ENCODE data around the gene PTP4A2.
"Not testable (repeated sequence)": the region's sequence is repeated elsewhere in the genome, so short reads cannot be mapped to it uniquely, and the experiment has no call there.

Gene PTP4A2

DNA sequence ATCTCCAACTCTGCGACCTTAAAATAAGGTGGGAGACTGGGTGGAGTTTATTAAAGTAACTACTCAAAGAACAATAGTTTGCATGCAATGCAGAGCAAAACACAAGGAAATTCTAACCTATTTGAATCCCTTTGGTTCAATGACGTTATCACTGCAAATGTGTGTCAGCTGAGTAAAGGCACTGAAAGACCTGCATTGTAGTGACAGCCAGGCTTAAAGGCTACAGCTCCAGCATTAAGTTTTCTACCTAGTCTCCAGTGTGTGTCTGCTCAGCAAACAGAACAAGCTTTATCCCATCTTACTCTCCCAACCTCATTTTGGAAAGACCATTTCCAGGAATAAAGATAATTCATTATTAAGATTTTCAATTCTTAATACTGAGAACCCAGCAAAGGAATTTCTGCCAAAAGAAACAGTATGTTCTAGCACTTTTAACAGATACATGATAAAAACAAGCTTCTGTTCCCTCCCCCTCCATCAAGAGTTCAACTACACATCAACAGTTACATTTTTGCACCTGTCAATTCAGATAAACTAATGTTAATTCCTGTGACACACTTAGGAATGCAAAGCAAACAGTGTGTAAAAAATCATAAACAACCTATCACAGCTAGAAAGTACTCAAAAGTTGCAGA lies 14.2 kb downstream of the PTP4A2 start:
- no peak for DNase-seq

DNA sequence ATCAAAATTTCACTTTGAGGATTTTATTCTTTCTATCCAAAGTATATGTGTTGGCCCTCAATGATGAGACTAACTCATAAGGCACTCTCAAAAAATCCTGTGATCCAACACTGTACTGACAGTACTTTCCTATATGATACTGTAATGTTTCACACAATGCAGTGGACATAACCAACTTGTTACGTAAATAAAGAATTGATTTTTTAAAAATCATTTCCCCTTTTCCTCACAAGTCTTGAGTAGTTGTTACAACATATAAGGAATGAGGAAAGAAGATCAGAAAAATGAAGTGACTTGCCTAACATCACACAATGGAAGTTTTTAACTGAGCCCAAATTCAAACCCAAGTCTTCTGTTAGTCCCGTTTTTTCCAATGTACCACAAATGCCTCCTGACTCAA lies 17.2 kb downstream of the PTP4A2 start:
- no peak for DNase-seq

DNA sequence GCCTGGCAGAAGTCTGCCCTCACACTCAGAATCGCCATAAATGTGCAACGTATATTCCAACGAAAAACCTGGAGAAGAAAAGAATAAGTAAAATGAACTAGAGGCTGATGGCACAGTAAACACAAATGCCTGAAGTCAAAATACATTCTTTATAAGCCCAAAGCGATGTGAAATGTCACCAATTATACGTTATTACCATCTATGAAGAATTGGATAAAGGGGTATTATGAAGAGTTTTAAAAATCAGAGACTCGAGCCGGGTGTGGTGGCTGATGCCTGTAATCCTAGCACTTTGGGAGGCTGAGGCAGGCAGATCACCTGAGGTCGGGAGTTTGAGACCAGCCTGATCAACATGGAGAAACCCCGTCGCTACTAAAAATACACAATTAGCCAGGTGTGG lies 18.6 kb downstream of the PTP4A2 start:
- no peak for DNase-seq

DNA sequence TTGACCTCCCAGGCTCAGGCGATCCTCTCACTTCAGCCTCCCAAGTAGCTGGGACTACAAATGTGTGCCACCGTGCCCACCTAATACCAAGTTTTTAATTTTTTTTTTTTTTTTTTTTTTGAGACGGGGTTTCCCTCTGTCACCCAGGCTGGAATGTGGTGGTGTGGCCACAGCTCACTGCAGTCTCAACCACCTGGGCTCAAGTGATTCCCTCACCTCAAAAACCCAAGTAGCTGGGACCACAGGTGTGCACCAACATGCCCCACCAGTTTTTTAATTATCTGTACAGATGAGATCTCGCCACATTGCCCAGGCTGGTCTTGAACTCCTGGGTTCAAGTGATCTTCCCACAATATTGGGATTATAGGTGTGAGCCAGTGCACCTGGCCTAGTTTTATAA lies 22.7 kb downstream of the PTP4A2 start:
- DNase-seq = no peak

DNA sequence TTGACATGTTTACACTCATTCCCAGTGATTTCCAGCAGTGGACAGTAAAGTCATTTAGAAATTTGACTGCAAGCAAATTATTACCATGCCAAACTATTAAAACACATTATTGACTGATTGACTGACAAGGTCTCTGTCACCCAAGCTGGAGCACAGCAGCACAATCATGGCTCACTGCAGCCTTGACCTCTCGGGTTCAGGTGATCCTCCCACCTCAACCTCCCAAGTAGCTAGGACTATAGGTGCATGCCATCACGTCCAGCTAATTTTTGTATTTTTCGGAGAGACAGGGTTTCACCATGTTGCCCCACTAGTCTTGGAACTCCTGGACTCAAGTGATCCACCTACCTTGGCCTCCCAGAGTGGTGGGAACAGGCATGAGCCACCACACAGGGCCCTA lies 24.2 kb downstream of the PTP4A2 start:
- no peak for DNase-seq

DNA sequence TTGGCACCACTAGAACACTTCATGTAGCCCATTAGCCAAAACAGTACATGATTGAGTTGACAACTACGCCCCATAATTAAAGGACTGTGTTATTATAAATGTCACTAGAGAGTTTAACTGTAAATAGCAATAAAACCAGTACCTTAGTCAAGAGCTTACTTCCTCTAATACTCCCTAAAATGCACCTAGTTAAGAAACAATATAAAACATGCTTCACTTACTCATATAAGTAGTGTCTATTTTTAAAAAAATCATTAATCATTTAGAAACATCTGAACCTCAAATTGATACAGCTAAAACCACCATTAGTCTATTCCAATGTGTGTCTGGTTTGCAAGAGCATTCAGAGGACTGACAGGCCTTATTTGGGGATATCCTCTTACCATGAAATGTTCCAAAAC lies 25.3 kb downstream of the PTP4A2 start:
- no peak for DNase-seq

DNA sequence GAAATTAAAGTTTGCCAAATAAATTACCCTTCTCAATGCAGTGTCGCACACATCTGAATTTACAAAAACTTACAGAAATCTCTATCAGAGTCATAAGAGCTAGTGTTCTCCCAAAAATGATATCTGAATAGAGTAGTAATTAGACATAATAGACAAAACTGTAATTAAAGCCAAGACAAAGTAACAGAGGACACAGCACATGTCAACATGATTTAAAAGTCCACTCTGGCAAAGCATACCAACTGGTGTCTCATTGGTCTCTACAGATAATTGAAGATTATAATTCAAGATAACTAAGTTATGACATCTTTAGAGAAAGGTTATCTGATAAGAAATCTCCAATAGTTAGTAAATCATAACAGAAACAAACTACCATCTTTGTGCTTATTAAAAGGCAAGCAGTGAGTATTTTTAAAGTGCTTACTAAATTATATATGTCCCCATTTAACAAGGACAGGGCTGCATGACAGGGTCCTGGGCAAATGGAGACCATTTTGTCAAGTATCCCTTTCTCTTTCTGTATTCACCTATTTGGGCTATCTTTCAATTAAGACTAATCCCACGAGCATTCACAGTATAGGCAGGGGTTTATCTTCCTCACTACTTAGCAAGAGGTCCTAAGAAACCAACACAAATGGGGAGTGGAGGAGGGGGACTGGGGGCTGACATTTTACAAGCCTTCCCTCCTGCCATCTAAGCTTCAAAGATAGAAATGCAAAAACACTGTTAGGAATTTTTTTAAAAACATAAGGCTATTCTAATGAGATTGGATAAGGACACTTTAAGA lies 26.0 kb downstream of the PTP4A2 start:
- no peak for DNase-seq

DNA sequence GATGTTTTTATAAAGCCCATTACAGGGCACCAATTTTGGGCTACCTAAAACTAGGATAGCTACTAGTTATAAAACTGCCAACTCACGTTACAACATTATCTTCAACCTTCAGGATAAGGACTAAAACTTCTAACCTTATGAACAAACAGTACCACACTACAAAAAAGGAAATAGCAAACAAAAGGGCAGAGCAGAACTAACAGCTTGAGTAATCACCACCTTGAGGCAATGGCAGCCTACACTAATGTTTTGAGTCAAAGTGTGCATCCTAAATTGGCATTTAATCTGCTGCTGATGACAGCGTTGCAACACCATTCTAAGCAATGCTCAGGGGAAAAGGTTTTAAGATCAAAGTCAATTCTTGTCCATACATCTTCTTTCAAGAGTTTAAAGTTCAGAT lies 27.2 kb downstream of the PTP4A2 start:
- no peak for DNase-seq

DNA sequence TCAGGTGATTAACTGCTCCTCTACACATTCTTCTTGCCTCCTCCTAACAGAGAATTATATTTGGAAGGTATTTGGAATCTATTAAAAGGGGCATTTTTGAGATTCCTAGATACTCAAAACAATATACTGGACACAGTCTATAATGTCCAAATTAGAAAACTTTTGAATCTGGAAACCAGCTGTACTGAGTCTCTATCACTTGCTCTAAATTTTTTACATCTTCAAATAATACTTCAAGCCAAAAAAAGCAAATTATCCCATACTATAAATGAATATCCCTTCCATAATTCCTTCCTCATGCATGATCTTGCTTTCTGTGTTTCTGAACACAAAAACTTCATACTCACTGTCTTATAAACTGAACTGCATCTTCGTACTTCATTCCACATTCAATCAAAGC lies 28.5 kb downstream of the PTP4A2 start:
- no peak for DNase-seq

DNA sequence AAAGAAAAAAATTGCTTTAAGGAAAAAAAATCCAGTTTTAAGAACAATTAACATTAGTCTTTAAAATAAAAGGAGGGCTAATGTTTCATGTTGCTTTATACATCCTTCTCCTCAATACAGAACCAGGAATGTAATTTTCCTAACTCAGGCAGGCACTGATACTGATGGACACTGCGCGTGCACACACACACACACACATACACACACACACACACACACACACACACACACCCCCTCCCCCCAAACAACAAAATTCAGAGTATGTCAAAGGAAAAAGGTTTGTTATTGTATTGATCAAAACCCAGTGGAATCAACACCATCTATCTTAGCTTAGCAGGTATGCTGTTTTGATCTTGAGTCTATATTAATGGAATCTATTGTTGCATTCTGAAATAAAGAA lies 31.6 kb downstream of the PTP4A2 start:
- DNase-seq = no peak

DNA sequence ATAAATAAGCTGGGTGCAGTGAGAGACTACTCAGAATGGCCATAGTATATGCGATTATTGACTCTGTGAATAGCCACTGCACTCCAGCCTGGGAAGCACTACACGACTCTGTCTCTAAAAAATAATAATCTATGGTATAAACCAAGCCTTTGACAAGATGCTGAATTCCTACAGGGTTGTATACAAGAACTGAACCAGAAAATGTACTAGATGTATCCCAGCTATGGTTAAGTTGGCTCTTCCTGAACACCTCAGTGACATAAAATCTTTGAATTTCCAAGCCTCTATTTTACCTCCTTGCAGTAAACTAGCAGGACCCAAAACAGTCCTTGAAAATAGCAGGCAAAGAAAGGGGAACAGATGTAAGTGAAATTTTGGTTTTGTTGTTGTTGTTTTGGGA lies 32.5 kb downstream of the PTP4A2 start:
- DNase-seq = no peak

DNA sequence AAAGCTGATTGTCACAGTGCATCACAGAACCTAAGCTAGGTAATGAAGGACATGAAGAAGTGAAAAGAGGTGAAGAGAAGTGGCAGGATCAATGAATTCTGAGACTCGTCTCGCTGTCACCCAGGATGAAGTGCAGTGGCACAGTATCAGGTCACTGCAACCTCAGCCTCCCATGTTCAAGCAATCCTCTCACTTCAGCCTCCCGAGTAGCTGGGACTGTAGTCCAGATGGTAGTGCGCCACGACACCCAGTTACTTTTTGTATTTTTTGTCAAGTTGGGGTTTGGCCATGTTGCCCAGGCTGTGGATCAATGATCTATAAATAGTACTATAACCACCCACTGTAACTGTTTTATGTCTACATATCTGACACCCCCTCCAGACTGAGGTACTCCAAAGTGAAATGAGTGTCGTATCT lies 33.1 kb downstream of the PTP4A2 start:
- no peak for DNase-seq

DNA sequence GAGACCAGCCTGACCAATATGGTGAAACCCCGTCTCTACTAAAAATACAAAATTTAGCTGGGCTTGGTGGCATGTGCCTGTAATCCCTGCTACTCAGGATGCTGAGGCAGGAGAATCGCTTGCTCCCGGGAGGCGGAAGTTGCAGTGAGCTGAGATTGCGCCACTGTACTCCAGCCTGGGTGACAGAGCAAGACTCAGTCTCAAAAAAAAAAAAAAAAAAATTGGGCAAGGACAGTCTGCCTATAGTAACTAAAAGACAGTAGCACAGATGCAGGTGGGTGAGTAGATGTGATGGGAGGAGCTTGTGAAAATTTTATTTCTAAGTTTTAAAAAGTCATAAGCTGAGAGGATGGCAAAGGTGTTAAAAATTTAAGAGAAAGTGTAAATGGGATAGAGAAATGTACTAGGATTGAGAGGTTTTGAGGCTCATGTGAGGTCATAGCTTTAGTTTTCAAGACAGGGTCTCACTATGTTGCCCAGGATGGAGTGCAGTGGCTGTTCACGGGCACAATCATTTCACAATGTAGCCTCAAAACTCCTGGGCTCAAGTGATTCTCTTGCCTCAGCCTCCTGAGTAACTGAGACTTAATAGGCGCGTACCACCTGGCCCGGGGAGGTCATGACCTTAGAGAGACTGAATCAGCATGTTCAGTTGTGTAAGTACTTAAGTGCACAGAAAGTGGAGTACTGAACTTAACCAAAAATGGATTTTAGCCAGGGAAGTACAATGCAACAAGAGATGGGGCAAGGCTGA lies 33.7 kb downstream of the PTP4A2 start:
- no peak for DNase-seq

DNA sequence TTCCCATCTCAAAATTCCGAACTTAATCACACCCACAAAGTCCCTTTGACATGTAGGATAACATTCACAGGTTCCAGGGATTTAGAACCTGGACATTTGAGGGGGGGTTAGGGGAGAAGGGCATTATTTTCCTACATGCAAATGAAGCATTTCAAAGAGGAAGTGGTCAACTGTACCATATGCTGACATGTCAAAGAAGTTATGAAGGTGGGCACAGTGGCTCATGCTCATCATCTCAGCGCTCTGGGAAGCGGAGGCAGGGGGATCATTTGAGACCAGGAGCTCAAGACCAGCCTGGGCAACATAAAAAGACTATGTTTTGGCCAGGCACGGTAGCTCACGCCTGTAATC lies 35.7 kb downstream of the PTP4A2 start:
- no peak for DNase-seq

DNA sequence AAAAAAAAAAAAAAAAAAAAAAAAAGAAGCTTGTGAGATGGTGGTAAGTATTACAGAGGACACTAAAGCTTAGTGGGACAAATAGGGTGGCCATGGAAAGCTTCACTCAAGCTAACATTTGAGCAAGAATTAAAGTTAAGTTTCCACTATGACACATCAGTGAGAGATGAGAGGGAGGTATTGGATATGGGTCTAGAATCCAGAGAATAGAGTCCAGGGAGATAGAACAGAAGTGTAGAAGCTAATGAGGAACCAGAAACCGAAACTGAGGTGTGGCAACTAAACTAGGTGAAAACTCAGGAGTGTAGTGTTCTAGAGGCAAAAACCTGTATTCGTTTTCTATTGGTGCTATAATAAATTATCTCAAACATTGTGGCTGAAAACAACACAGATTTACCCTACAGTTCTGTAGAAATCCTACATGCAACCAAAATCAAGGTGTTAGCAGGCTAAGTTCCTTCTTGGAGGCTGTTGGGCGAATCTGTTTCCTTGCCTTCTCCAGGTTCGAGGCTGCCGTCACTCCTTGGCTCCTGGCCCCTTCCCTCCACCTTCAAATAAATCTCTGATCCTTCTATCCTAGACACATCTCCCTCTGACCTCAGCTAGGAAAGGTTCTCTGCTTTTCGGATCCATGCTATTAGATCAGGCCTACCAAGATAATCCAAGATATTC lies 36.2 kb downstream of the PTP4A2 start:
- no peak for DNase-seq

DNA sequence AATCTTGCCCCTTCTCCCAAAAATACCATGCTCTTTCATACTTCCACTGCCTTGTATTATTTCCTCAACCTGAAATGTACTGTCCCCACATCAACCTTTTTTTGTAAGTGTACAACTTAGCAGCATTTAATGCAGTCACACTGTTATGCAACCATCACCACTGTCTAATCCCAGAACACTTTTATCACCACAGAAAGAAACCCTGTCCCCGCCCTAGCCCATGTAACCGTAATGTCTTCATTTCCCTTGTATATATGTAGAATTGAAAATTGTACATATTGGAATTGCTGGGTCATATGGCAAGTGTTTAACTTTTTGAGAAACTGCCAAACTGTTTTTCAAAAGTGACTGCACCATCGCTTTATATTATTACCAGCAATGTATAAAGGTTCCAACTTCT lies 37.4 kb downstream of the PTP4A2 start:
- no peak for DNase-seq

DNA sequence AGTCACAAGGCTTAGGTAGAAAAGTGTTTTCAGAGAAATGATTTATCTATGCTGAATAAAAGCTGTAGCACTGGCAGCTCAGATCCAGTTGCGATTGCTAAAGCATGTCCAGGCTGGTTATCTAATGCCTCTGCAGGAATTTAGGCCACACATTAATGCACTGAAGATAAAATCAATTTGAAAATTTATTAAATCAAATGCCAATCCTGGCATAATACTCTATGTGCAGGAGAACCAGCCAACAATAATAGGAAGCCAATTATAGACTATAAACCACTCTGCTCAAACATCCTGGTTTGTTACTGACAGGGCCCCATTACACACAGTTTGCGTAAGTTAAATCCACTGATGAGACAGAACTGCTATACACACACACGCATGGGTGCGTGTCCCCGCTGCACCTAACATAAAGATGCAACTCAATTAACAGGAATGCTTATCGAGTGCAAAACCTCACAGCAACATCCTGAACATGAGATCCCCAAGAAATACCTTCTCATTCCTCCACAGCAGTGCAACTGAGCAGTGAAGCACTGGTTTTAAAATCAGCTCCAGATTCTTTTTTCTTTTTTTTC lies 40.6 kb downstream of the PTP4A2 start:
- no peak for DNase-seq

DNA sequence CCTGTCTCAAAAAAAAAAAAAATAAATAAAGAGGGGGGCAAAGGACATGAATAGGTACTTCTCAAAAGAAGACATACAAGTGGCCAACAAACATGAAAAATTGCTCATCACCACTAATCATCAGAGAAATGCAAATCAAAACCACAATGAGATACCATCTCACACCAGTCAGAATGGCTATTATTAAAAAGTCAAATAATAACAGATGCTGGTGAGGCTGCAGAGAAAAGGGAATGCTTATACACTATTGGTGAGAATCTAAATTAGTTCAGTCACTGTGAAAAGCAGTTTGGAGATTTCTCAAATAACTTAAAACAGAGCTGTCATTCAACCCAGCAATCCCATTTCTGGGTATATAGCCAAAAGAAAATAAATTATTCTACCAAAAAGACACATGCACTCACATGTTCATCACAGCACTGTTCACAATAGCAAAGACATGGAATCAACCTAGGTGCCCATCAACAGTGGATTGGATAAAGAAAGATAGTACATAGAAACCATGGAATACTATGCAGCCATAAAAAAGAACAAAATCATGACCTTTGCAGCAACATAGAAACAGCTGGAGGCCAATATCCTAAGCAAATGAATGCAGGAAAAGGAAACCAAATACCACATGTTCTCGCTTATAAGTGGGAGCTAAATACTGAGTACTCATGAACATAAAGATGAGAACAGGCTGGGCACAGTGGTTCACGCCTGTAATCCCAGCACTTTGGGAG lies 42.5 kb downstream of the PTP4A2 start:
- DNase-seq = not testable (repeated sequence)

DNA sequence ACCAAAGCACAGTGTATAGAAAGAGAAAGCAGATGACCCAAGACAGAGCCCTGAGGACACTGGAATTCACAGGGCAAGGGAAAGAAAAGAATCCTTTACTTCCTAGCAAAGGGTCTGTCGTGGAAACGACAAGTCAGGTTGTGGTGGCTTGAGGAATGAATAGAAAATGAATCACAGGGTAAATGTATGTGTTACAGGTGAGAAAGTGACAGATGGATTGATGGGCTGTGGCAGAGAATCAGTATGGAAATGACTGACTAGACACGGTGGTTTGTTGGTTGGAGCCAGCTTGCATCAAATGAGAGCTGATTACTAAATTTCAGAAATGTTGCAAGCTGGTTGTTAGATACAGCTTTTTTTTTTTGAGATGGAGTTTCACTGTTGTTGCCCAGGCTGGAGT lies 46.9 kb downstream of the PTP4A2 start:
- no peak for DNase-seq

DNA sequence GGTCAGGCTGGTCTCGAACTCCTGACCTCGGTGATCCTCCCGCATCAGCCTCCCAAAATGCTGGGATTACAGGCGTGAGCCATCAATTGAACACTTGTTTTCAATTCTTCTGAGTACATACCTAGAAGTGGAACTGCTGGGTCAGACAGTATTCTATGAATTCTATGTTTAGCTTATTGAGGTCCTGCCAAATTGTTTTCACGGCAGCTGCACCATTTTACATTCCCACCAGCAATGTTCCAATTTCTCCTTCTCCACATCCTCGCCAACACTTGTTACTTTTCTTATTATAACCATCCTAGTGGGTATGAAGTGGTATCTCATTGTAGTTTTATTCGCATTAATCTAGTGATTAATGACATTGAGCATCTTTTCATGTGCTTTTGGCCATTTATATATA lies 49.9 kb downstream of the PTP4A2 start:
- DNase-seq = no peak

DNA sequence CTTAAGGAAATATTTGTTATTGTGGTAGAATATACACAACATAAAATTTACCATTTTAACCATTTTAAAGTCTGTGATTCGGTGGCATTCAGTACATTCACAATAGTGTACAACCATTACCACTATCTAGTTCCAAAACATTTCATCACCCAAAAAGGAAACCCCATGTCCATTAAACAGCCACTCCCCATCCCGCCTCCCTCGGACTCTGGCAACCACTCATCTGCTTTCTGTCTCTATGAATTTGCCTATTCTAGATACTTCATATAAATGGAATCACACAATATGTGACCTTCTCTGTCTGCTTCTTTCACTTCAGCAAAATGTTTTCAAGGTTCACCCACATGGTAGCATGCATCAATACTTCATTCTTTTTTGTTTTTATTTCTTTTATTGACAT lies 51.3 kb downstream of the PTP4A2 start:
- no peak for DNase-seq

DNA sequence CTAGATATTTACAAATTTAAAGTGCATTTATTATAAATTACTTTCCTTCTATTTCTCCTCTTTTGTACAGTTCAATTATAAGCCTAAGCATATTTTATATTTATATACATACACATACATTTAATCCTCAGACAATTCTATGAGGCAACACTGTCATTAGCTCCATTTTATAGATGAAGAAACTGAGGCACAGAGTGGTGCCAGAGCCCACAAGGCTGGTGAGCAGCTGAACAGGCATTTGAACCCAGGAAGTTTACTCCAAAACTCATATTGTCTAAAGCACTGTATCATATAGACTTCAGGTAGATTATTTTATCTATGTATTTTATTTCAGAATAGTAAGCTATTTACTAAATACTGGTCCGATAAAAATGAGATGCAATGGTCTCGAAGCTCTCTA lies 52.3 kb downstream of the PTP4A2 start:
- DNase-seq = no peak
